HL-60/S4 treated with retinoic acid at 250 ng/mL for 4 days and 3 days (cell line): ENCODE results near the gene MBNL2.
"Not testable (repeated sequence)": the region's sequence is repeated elsewhere in the genome, so short reads cannot be mapped to it uniquely, and the experiment has no call there.

Source experiments
- in situ Hi-C: fragments of 300-500 bp; cut with MboI; formaldehyde crosslinking; loops from 2 replicates; pipeline ENCODE4 v1.7.0; 2022; ENCODE audit warnings: low sequenced_read_pairs

The MBNL2 gene

DNA sequence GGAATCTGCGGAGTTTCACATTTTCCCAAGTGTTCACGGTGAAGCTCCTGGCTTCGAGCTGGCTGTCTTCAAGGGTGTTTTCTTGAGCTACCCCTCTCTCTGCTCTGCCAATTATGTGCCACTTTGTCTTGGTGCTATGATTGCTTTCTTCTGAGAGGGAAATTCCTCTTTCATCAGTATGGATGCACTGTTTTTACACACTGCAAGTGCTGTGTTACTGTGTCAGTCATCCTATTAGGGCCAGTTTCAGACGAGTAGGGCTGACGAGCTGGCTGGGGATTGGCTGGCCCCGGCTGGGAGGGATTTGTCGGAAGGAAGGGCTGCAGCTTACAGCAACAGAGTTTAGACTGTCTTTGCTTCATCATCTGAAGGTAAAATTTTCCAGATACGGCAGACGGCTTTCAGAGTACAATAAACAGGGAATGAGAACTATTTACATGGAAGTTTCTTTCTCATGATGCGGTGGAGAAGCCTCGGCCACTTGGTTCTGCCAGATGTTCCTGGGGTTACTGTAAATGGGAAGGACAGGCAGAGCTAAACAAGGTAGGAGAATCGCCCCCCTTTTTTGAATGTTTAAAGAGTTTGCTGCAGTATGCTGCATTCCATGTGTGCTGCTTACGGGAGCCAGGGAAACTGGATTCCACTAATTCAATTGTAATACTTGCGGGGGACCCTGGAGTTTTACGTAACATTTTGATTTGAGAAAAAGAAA is at the start of gene MBNL2:
Gene MBNL2, plus strand, starts transcription at position 345 of the 712 bp plus-strand sequence. CDS start 53,903 bp downstream, outside the sequence.
- in situ Hi-C loops = no loop called here

GRCh38 chr13:97174638-97175037 is 47.5 kb upstream of the MBNL2 start:
- in situ Hi-C loops = no loop called here

DNA sequence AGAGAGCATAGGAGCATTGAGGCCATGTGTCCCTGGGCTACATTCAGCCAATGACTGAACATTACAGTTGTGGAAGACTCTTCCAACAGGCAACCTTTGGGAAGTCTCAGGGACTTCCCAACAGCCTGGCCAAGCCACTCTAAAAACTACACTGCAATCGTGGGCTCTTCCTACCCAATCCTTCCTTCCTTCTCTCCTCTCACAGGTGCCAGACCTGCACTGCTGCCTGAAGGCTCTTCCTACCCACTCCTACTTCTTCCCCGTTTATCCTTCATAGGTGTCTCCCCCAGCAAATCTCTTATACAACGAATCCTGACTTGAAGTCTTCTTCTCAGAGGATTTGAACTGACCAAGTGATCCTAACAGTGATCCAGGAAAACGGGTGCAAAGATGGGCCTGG is 47.1 kb upstream of the MBNL2 start:
- in situ Hi-C loops = no loop called here

DNA sequence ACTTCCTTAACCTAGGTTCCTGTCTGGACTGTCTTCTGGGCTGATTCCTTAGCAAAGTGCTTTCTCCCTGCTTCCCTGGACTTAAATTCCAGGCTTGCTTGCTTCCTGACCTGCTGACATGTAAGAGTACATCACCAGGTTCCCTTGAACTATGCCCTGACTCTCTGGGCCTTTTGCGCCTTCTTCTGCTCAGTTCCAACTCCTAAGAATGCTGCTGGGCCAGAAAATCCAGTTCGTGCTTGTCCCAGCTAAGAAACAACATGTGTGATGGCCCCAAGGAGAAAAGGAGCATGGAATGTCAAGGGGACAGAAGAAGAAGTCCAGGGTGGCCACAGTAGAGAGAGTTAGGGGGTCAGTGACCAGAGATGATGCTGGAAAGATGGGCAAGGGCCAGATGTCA is 42.6 kb upstream of the MBNL2 start:
- in situ Hi-C loops = no loop called here

DNA sequence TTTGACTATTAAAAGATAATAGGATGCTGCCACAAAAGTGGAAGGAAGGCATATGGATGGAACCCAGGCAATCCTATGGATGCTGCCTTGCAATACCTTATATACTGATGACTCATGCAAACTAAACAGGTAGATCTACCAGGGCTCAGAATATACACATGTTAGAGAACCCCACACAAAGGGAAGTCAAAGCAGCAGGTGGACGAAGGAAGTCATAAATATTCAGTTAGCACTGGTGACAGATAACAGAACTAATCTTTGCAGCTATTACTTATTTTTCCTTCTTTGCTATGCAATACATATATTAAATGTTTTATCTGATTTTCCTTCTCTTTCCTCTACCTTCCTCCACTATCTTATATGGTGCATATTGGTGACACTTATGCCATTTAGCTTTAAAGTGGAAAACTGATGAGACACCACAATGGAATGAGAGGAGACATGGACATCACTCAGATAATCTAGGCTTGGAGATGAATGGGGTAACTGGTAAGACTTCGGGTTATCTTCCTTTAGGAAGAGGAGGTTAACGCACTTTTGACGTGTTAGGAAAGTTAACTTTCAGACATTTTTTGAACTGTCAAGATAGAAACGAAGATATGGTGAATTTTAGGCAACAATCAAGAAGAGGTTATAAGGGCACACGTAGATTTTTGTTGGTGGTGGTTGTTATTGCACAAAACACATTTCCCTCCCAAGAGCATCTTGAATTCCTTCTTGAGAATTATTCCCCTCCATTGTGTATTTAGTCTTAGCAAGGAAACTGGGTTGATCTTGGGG is 39.8 kb upstream of the MBNL2 start:
- in situ Hi-C loops = no loop called here

DNA sequence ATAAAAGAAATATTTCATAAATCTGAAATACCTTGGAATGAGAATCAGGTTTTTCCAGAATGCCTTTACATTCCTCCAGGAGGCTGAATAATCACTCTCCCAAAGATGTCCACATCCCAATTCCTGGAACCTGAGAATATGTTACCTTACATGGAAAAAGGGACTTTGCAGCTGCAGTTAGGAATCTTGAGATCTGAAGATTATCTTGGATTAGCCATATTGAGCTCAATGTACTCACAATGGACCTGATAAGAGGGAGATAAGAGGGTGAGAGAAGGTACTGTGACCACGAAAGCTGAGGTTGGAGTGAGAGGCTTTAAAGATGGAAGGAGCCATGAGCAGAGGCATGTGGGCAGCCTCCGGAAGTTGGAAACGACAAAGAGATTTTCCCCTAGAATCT is 36.8 kb upstream of the MBNL2 start:
- in situ Hi-C loops = no loop called here

- in situ Hi-C loops = no loop called here
Measured at GRCh38 chr13:97185751-97186150, 36.4 kb upstream of the MBNL2 start.

DNA sequence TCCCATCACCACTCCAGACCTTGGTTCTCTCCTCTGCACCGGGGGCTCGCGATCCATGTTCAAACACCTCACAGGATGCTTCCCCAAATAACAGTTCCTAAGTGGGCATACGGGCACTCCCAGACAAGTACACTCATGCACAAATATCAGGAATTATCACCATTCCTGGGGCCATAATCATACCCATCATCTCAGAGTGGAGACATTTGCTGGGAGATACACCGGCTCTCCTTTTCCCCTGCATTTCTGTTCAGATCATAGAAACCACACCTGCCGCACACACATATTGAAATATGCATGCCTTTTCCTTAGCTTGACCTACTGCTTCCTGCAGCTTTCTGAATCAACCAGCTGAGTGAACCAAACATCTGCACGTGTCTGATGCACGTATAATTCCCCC is 33.9 kb upstream of the MBNL2 start:
- in situ Hi-C loops = no loop called here

- in situ Hi-C loops = no loop called here
Measured at GRCh38 chr13:97189928-97190327, 32.2 kb upstream of the MBNL2 start.

GRCh38 chr13:97191142-97191541 is 31.0 kb upstream of the MBNL2 start:
- in situ Hi-C loops = no loop called here

- in situ Hi-C loops = no loop called here
Measured at GRCh38 chr13:97191615-97192014, 30.5 kb upstream of the MBNL2 start.

GRCh38 chr13:97192166-97192565 is 30.0 kb upstream of the MBNL2 start:
- in situ Hi-C loops = no loop called here

DNA sequence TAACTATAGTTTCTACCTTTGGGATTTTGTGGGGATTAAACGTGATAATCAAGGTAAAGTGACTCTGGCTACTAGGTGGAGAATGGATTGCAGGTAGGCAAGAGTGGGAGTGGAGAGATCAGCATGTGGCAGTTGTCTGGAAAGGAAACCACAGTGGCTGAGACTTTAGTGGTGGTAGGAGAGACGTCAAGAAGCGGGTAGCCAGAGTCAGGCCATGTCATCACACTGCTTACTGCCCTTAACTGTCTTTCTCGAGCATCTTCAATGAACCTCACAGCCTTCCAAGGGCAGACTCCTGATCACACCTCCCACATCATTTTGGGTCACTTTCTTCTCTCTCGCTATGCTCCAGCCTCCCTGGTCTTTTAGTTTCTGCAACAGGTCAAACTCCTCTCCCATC is 28.6 kb upstream of the MBNL2 start:
- in situ Hi-C loops = no loop called here

GRCh38 chr13:97194479-97194878 is 27.7 kb upstream of the MBNL2 start:
- in situ Hi-C loops = no loop called here

DNA sequence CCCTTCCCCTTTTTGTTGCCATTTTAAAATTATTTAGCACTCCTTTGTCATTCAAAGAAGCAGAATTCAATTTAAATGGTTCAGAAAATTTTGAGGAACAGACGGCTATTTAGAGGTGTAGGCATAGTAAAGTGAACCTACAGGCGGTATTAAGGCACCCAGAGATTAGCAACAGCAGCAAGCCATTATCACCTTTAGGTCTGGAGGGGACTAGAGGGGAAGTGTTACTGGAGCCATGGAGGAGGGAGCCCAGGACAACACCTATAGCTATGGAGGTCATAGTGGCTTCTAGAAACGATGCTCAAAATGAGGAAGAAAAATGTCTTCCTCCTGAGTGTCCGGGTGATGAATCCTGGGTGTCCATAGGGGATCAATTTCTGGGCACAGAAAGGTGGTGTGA is 25.8 kb upstream of the MBNL2 start:
- in situ Hi-C loops = no loop called here

- in situ Hi-C loops = no loop called here
Measured at GRCh38 chr13:97198753-97199152, 23.4 kb upstream of the MBNL2 start.

DNA sequence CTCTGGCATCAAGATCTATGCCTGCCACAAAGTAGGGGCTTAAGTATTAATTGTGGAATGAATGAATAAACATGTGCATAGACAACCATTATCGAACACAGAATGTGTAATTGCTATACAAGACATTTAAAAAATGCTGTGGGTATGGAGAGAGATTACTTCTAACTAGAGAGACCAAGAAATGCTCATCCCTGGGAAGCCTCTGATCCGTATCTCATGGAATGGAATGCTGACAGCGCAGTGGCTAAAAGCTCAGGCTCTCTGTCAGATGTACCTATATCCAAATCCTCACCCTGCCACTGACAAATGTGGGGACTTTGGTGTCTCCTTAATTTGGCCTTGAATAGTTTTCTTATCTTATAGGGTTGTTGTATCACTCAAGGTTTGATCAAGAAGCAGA is 22.7 kb upstream of the MBNL2 start:
- in situ Hi-C loops = no loop called here

- in situ Hi-C loops = no loop called here
Measured at GRCh38 chr13:97200081-97200942, 21.8 kb upstream of the MBNL2 start.

GRCh38 chr13:97202761-97203160 is 19.4 kb upstream of the MBNL2 start:
- in situ Hi-C loops = no loop called here

GRCh38 chr13:97205465-97205864 is 16.7 kb upstream of the MBNL2 start:
- in situ Hi-C loops = no loop called here

DNA sequence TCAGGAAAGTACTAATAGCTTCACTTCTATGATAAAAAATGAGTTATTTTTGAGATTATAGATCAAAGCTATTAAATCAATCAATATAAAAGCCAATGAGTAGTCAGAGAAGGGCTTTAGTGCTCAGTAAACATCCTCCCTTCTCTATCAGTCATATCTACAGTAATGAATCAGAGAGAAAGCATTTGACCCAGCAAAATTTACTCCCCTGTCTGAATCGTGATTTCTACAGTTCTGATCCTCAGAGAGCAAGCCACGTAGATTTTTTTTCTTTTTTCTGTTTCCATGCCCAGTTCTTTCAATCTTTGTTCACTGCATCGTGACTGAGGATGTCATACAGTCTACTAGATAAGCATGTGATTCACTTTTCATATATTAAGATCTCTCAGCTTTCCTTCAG is 16.2 kb upstream of the MBNL2 start:
- in situ Hi-C loops = no loop called here

DNA sequence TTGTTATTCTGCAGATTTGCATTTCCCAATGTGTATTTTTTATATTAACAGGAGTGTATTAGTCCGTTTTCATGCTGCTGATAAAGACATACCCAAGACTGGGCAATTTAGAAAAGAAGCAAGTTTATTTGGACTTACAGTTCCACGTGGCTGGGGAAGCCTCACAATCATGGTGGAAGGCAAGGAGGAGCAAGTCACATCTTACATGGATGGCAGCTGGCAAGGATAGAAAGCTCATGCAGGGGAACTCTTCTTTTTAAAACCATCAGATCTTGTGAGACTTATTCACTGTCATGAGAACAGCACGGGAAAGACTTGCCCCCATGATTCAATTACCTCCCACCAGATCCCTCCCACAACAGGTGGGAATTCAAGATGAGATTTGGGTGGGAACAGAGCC is 14.9 kb upstream of the MBNL2 start:
- in situ Hi-C loops = not testable (repeated sequence)
